ENCODE results near the gene C9orf43. TPM values are rescaled to one million over a fixed set of nuclear protein-coding genes. Genes with fewer than 3 reads are reported as not detected.

The C9orf43 gene
- total RNA-seq, 1 experiment from 2014 or later: 1.9 TPM

DNA sequence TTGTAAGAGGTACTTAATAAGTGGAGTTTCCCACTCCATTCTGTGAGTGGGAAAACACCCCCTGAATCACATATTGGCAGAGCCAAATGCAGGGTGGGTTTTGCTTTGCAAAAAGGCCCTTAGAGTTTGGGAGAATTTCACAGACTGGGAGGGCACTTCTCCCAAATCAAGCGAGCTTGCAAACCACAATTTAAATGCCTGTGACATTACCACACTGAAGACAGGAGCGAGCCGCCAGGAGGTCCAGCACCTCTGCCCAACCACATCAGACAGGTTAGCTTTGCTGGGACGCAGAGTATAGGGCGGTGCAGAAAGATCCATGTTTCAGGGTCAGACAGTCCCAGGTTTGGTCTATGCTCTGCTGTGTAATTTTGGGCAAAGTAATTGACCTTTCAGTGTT, 11.8 kb upstream of the C9orf43 start:
- Mint-ChIP-seq H3K4me3 (ENCODE audit: unreplicated experiment) (no peak overlapping the region), H3K27ac (ENCODE audit: unreplicated experiment) (no peak overlapping the region), H3K4me1 (ENCODE audit: low read depth, unreplicated experiment) (peaks cover 20% of the 10 kb centered on the region), H3K9me3 (ENCODE audit: unreplicated experiment) (no peaks in the 10 kb centered on the region), H3K36me3 (ENCODE audit: insufficient read depth, unreplicated experiment) (peaks cover 18% of the 10 kb centered on the region), H3K27me3 (ENCODE audit: insufficient read depth, unreplicated experiment) (no peaks in the 10 kb centered on the region)
- peaks cover 36% of the 10 kb centered on the region for H3K4me1 ChIP-seq
- CTCF ChIA-PET: no interaction called here
- TF ChIP-seq, protein P1, sequence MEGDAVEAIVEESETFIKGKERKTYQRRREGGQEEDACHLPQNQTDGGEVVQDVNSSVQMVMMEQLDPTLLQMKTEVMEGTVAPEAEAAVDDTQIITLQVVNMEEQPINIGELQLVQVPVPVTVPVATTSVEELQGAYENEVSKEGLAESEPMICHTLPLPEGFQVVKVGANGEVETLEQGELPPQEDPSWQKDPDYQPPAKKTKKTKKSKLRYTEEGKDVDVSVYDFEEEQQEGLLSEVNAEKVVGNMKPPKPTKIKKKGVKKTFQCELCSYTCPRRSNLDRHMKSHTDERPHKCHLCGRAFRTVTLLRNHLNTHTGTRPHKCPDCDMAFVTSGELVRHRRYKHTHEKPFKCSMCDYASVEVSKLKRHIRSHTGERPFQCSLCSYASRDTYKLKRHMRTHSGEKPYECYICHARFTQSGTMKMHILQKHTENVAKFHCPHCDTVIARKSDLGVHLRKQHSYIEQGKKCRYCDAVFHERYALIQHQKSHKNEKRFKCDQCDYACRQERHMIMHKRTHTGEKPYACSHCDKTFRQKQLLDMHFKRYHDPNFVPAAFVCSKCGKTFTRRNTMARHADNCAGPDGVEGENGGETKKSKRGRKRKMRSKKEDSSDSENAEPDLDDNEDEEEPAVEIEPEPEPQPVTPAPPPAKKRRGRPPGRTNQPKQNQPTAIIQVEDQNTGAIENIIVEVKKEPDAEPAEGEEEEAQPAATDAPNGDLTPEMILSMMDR (IDR thresholded peaks at IDR 0.05; ENCODE audit: insufficient read depth in 1 of 2, low read depth in 1 of 2, low read length in 1 of 2, severe bottlenecking in 1 of 2, unreplicated experiment in 1 of 2): no peak
- H3K4me3 ChIP-seq (ENCODE audit: low read depth, low read length): no peak overlapping the region
- POLR2A ChIA-PET: no interaction called here
- no peaks in the 10 kb centered on the region for H3K9me3 ChIP-seq
- intact Hi-C loops (cut with micrococcal nuclease; ENCODE audit: unreplicated experiment): no loop called here
- H3K36me3 ChIP-seq (ENCODE audit: control insufficient read depth, insufficient read depth, low read length): no peaks in the 10 kb centered on the region
- no TSS peak for BruUV-seq (replicated peaks)
- DNase-seq: no peak
- no peaks in the 10 kb centered on the region for H3K27me3 ChIP-seq (replicated peaks; ENCODE audit: control insufficient read depth, insufficient read depth, low read length)

DNA sequence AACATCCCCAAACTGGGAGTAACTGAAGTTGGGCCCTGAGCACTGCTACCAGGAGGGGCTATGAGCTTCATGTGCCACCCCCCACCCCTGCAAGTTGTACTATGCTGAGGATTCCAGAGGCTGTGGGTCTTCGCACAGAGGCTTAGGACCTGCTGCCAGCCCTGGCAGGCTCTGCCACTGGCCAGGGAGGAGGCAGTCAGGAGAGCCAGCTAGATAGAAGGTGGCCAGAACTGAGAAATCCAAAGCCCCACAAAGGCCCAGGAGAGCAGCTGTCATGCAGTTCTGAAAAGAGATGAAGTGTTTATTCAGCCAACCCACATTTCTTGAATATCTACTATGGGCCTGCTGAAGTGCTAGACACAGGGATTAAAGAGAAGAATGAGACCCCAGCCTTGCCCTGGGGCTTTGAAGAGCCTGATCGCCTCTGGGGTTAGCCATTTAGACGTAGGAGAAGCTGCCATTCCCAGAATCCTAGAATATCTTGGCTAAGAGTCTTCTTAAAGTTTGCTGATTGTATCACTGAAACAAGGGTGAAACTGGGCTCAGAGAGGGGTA, 10.8 kb upstream of the C9orf43 start:
- no peaks in the 10 kb centered on the region for H3K27me3 Mint-ChIP-seq (ENCODE audit: insufficient read depth, unreplicated experiment)
- intact Hi-C loops (cut with micrococcal nuclease; ENCODE audit: unreplicated experiment): no loop called here
- H3K4me3 Mint-ChIP-seq (ENCODE audit: unreplicated experiment): peak overlapping the region; percentile 88
- POLR2A ChIA-PET: interaction anchor here (2.0 kb wide), 1 partner anchor 11 kb away, joined by 7 read pairs; the partner anchor contains the start of genes C9orf43 and POLE3
- Histone ChIP-seq H3K36me3 (ENCODE audit: control insufficient read depth, insufficient read depth, low read length) (no peaks in the 10 kb centered on the region), H3K4me3 (ENCODE audit: low read depth, low read length) (no peak overlapping the region), H3K27me3 (replicated peaks; ENCODE audit: control insufficient read depth, insufficient read depth, low read length) (no peaks in the 10 kb centered on the region), H3K4me1 (peaks cover 36% of the 10 kb centered on the region), H3K9me3 (no peaks in the 10 kb centered on the region)
- H3K4me1 Mint-ChIP-seq (ENCODE audit: low read depth, unreplicated experiment): peaks cover 20% of the 10 kb centered on the region
- no peaks in the 10 kb centered on the region for H3K9me3 Mint-ChIP-seq (ENCODE audit: unreplicated experiment)
- H3K27ac Mint-ChIP-seq (ENCODE audit: unreplicated experiment): peak overlapping the region; percentile 53
- H3K36me3 Mint-ChIP-seq (ENCODE audit: insufficient read depth, unreplicated experiment): peaks cover 15% of the 10 kb centered on the region
- no peak for DNase-seq
- TF ChIP-seq, protein P1 (IDR thresholded peaks at IDR 0.05; ENCODE audit: insufficient read depth in 1 of 2, low read depth in 1 of 2, low read length in 1 of 2, severe bottlenecking in 1 of 2, unreplicated experiment in 1 of 2): no peak
- no TSS peak for BruUV-seq (replicated peaks)
- CTCF ChIA-PET: interaction anchor here (1.1 to 2.9 kb wide), 2 partner anchors 24 to 44 kb away, joined by 6 to 11 read pairs; no protein-coding TSS in a partner anchor

DNA sequence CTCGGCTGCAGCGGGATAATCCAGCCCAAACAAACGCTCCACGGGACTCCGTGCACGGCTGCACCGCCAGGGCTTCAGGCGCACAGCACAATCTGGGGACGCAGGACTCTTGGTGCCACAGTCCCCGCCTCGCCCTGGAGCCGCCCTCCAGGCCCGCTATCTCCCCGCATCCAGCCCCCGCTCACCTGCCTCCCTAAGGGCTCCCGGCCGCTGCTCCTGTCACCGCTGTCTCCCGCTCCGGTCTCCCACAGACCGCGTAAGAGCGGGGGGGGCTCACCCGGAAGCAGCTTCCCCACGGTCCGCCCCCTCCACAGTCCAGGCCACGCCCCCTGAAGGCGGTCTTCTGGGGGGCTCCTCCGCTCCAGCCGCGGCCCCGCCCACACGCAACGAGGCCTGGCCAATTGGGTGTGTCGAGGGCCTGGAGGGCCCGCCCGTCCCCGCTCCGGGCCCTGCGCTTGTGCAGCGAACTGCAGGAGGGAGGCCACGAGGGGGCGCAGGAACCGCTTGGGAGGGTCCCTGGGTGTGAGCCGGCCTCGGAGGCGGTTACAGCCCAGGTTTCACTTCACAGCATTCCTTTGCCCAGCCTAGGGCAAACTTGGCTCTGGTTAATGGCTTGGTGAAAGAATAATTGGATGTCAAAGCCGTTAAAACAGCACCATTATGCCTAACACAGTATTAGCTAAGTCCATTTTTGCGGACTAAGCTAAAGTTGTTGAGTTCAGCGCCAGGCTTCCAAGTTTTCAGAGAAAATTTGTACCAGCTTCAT, 9.3 kb upstream of the C9orf43 start, which contains the start of gene ALAD:
TSS of gene ALAD (minus strand) at position 258 of the 766 bp plus-strand sequence. CDS start 7,725 bp downstream, outside the sequence.
- H3K4me3 Mint-ChIP-seq (ENCODE audit: unreplicated experiment): peak within 1 kb of the TSS; percentile 88
- H3K36me3 ChIP-seq (ENCODE audit: control insufficient read depth, insufficient read depth, low read length): no peaks in the 10 kb centered on the region
- TF ChIP-seq, protein P1 (IDR thresholded peaks at IDR 0.05; ENCODE audit: insufficient read depth in 1 of 2, low read depth in 1 of 2, low read length in 1 of 2, severe bottlenecking in 1 of 2, unreplicated experiment in 1 of 2): peak; percentile 92 to 95
- peak; percentile 99 to 100 for DNase-seq
- ChIA-PET POLR2A (interaction anchor here (0.6 to 2.0 kb wide), 5 partner anchors 9 to 126 kb away, joined by 3 to 9 read pairs (median 6); partner anchors contain the start of genes C9orf43, CDC26, HDHD3 and POLE3), CTCF (interaction anchor here (0.5 to 2.9 kb wide), 15 partner anchors 9 to 257 kb away, joined by 3 to 16 read pairs (median 4); partner anchors contain the start of genes C9orf43, CDC26, HDHD3 and POLE3)
- H3K4me3 ChIP-seq (ENCODE audit: low read depth, low read length): peak within 1 kb of the TSS; percentile 72
- no TSS peak for BruUV-seq (replicated peaks)
- H3K9me3 Mint-ChIP-seq (ENCODE audit: unreplicated experiment): no peaks in the 10 kb centered on the region
- no peaks in the 10 kb centered on the region for H3K27me3 ChIP-seq (replicated peaks; ENCODE audit: control insufficient read depth, insufficient read depth, low read length)
- H3K4me1 ChIP-seq: peaks cover 36% of the 10 kb centered on the region
- peak within 1 kb of the TSS; percentile 70 for H3K27ac Mint-ChIP-seq (ENCODE audit: unreplicated experiment)
- H3K9me3 ChIP-seq: no peaks in the 10 kb centered on the region
- H3K27me3 Mint-ChIP-seq (ENCODE audit: insufficient read depth, unreplicated experiment): no peaks in the 10 kb centered on the region
- peaks cover 11% of the 10 kb centered on the region for H3K36me3 Mint-ChIP-seq (ENCODE audit: insufficient read depth, unreplicated experiment)
- intact Hi-C loops (cut with micrococcal nuclease; ENCODE audit: unreplicated experiment): loop anchor here (1.0 kb wide), 7 partner anchors 9 to 127 kb away; partner anchors contain the start of genes C9orf43 and POLE3
- peaks cover 19% of the 10 kb centered on the region for H3K4me1 Mint-ChIP-seq (ENCODE audit: low read depth, unreplicated experiment)

Measured in Caco-2 (cell line).